ENCODE measurements around the gene RABL6.
"Not testable (repeated sequence)": the region's sequence is repeated elsewhere in the genome, so short reads cannot be mapped to it uniquely, and the experiment has no call there.

The RABL6 gene

DNA sequence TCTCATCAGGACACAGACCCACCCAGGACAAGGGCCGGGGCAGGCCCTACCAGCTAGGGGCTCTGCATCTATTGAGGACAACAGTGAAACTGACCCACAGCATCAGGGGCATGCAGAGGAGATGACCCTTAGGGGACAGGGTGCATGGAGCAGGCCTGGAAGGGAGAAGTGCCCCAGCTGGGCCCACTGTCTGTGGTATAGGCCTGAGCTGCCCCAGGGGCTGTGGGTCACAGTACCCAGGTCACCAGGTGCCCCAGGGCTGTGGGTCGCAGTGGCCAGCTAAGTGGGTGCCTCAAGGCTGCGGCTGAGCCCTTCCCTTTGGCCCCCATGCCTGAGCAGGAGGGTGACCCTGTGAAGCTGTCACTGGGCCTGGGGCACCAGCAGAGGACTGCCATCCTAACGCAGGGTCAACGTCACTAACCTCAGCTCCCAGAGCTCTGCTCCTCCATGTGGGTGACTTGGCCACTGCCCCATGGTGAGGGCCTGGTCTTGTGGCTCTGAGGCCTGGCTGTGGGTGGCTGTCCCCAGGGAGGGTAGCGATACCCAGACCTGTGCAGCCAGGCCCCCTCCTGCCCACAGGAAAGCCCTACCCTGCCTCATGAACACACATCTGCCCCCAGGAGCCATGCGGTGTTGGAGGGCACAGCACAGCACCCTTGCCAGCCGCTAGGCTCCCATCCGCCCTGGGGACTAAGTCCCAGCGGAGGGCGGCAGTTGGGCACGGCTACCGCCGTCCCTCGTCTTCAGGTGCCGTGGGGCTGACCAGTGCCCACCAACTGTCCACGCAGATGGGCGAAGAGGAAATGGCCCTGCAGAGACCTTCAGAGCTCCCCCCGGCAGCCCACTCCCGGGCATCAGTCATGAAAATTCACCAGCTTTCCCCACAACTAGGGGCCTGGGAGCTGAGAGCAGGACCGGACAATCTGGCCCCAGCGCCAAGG lies 53.5 kb downstream of the RABL6 start:
- no peak for DNase-seq (ENCODE audit: low read depth in 2 of 2)

DNA sequence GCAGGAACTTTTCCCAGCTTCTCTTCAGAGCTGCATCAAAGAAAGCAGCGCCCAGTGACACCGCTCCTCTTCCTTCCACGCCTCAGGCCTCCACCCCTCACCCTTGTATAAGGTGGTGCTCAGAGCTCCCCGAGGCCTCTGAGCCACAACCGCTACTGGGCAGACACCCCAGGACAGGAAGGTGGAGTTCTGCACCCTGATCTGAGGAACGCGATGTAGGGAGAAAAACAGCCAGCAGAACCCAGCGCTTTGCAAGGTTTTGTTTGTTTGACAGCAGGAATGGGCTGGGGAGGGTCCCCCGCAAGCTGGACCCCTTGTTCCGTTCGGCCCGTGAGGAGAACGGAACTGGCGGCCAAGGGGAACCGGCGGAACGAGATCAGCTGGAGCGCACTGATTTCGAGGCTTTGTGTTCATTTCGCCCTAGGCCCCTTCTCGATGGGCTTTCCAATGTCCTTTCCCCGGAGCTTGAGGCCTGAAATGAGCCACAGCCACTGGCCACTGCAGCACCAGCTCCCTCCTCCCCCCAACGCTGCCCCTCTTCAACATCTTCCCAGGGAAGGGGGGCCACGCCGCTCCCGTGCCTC lies 54.2 kb downstream of the RABL6 start:
- DNase-seq (ENCODE audit: low read depth in 2 of 2) = no peak
- no peak overlapping the region for H3K4me3 ChIP-seq (replicated peaks in 1 of 2; ENCODE audit: low read depth in 2 of 2, low read length in 2 of 2)
- TF ChIP-seq, protein P1, sequence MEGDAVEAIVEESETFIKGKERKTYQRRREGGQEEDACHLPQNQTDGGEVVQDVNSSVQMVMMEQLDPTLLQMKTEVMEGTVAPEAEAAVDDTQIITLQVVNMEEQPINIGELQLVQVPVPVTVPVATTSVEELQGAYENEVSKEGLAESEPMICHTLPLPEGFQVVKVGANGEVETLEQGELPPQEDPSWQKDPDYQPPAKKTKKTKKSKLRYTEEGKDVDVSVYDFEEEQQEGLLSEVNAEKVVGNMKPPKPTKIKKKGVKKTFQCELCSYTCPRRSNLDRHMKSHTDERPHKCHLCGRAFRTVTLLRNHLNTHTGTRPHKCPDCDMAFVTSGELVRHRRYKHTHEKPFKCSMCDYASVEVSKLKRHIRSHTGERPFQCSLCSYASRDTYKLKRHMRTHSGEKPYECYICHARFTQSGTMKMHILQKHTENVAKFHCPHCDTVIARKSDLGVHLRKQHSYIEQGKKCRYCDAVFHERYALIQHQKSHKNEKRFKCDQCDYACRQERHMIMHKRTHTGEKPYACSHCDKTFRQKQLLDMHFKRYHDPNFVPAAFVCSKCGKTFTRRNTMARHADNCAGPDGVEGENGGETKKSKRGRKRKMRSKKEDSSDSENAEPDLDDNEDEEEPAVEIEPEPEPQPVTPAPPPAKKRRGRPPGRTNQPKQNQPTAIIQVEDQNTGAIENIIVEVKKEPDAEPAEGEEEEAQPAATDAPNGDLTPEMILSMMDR (IDR thresholded peaks at IDR 0.05; ENCODE audit: low read depth, low read length) = no peak

More for the DNA sequence above, 53.5 kb downstream of the RABL6 start:
- TF ChIP-seq, protein P1 (IDR thresholded peaks at IDR 0.05; ENCODE audit: low read depth, low read length) = no peak
- no peak overlapping the region for H3K4me3 ChIP-seq (replicated peaks in 1 of 2; ENCODE audit: low read depth in 2 of 2, low read length in 2 of 2)

DNA sequence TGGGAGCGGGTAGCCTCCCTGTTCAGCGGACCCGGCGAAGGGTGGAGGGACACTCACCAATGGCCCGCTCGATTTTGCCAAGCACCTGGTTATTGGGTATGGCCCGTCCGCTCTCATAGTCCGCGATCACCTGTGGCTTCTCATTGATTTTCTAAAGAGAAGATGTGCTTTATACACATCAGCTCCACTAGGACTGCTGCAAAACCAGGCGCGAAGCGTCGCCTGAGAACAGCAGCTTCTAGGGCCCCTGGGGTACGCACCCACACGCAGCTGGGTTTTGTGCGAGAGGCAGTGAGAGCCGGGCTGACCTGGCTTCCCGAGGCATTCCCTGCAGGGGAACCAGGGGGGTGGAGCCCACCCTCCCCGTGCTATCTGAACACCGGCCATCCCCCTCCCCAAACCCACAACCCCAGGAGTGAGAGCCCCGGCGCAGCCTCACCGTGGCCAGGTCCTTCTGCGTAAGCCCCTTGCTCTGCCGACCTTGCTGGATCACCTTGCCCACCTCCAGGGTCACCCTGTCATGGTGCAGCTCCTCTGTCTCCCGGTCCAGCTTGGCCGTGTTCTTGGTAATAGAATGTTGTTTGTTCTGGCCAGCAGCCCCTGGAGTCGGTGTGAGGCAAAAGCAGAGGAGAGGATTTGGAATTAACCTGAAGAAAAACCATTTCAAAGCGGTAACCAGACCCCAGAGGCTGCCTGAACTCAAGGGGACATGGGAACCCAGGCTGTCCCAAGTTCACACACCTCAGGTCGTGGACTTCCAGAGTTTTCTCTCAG lies 55.3 kb downstream of the RABL6 start:
- TF ChIP-seq, protein P1 (IDR thresholded peaks at IDR 0.05; ENCODE audit: low read depth, low read length) = no peak
- H3K4me3 ChIP-seq (replicated peaks in 1 of 2; ENCODE audit: low read depth in 2 of 2, low read length in 2 of 2) = no peak overlapping the region
- DNase-seq (ENCODE audit: low read depth in 2 of 2) = no peak

DNA sequence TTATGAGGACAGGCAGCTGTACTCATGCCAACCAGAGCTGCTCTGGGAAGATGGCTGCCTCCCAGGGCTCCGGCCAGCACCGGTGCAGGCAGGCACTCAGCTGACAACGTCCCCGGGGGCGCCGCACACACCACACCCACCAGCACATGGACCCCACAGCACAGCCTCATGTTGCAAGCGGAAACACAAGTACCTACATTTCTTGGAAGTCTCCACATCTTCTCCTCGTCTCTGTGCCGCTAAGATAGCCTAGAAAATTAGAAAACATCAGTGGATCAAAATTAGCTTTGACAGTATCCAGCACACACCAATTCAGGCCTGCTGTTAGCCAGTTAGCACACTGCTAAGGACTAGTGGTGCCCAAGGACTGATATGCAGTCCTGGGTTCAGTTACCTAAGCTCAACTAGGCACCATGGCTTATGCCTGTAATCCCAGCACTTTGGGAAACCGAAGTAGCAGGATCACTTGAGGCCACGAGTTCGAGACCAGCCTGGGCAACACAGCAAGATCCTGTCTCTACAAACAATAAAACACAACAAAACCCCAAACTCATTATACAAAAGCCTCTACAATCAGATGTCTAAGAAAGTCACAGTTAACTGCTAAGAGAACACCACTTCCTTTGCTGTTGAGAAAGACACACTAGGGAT lies 56.0 kb downstream of the RABL6 start:
- no peak for DNase-seq (ENCODE audit: low read depth in 2 of 2)
- TF ChIP-seq, protein P1 (IDR thresholded peaks at IDR 0.05; ENCODE audit: low read depth, low read length) = no peak
- no peak overlapping the region for H3K4me3 ChIP-seq (replicated peaks in 1 of 2; ENCODE audit: low read depth in 2 of 2, low read length in 2 of 2)

DNA sequence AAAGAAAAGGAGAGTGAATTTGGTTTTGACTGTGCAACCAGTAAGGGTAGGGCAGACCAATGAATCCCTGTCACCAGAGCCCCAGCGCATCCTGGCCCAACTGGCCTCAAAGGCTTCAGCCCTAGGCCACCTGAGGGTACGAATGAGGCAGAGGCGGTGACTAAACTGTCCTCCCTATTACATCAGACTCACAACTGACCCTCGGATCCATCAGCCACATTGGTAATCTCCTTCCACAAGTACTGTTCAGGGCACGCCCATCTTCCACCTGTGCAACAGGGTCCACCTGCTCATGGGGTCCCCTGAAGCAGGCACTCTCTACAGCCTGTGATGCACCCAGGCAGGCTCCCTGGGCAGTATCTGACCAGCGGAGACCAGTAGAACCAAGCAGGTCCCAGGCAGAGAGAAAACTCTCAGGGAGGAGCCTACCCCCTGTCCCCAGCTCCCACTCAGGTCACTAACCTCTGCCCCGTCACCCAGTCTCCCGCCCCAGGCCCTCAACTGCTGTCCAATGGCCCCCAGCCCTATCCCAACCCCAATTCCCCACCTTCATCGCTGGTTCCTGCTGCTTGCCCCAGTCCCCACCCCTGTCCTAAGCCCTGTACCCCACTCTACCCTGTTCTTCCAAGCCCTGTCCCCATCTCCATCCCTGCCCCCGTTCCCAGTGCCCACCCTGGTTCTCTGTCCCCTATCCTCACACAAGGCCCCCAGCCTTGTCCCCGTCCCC lies 57.5 kb downstream of the RABL6 start:
- H3K4me3 ChIP-seq (replicated peaks in 1 of 2; ENCODE audit: low read depth in 2 of 2, low read length in 2 of 2) = peak overlapping the region; percentile 77 to 92
- DNase-seq (ENCODE audit: low read depth in 2 of 2) = no peak
- TF ChIP-seq, protein P1 (IDR thresholded peaks at IDR 0.05; ENCODE audit: low read depth, low read length) = no peak

DNA sequence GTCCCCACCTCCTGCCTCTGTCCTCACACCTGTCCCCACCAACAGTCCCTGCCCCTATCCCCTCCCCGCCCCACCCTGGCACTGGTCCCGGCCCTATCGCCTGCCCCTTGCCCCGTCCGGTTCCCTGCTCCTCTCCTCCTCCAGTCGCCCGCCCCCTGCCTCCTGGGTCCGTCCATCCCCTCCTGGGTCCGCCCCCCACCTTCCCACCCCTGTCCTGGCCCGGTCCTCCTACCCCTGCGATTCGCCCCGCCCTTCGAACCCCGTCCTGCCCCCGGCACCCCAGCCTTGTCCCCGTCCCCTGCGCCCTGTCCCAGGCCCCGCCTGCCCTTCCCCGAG lies 58.0 kb downstream of the RABL6 start:
- TF ChIP-seq, protein P1 (IDR thresholded peaks at IDR 0.05; ENCODE audit: low read depth, low read length) = no peak
- H3K4me3 ChIP-seq (replicated peaks in 1 of 2; ENCODE audit: low read depth in 2 of 2, low read length in 2 of 2) = peak overlapping the region; percentile 77 to 92
- DNase-seq (ENCODE audit: low read depth in 2 of 2) = no peak

DNA sequence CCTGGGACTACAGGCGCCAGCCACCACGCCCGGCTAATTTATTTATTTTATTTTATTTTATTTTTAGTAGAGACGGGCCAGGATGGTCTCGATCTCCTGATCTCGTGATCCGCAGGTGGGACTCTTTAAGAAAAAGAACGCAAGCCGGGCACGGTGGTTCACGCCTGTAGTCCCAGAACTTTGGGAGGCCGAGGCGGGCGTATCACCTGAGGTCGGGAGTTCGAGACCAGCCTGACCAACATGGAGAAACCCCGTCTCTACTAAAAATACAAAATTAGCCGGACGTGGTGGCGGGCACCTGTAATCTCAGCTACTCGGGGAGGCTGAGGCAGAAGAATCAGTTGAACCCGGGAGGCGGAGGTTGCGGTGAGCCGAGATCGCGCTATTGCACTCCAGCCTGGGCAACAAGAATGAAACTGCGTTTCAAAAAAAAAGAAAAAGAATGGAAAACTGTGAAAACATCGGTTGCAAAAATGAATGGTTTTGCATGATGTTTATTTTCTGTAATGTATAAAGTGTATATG lies 59.2 kb downstream of the RABL6 start:
- peak overlapping the region; percentile 48 to 92 for H3K4me3 ChIP-seq (replicated peaks in 1 of 2; ENCODE audit: low read depth in 2 of 2, low read length in 2 of 2)

More for the DNA sequence above, 59.2 kb downstream of the RABL6 start:
- DNase-seq (ENCODE audit: low read depth in 2 of 2) = not testable (repeated sequence)

Data from cardiac fibroblast (primary cell).